Liver (tissue), 3 donors: Measurements from ENCODE around the gene PDLIM1.

Experiments
- CTCF ChIP-seq: fragments of 150-350 bp; IDR thresholded peaks from 2 replicates; pipeline ENCODE4 v1.5.1; 2017; ENCODE audit warnings: improper control_type of control experiment, low read depth, low read length; ENCODE audit not compliant: missing input control
- EGR1 ChIP-seq, 2 donors: IDR thresholded peaks; 2 replicates each; pipeline ENCODE4 v1.6.1; 2016 to 2018; ENCODE audit warnings: antibody characterized with exemption in 2 of 2, low read depth in 2 of 2
- GABPA ChIP-seq, 2 donors: IDR thresholded peaks in 1 of 2; conservative IDR thresholded peaks in 1 of 2; 2 replicates each; pipeline ENCODE4 v1.6.1; 2016; ENCODE audit warnings: antibody characterized with exemption in 2 of 2, mild to moderate bottlenecking in 1 of 2, moderate library complexity in 1 of 2
- MAX ChIP-seq: IDR thresholded peaks from 2 replicates; pipeline ENCODE4 v1.6.1; 2016; ENCODE audit warnings: antibody characterized with exemption
- REST ChIP-seq: IDR thresholded peaks from 2 replicates; pipeline ENCODE4 v1.6.1; 2016; ENCODE audit warnings: antibody characterized with exemption, mild to moderate bottlenecking
- TAF1 ChIP-seq: conservative IDR thresholded peaks from 2 replicates; pipeline ENCODE4 v1.6.1; 2016; ENCODE audit warnings: antibody characterized with exemption, mild to moderate bottlenecking
- TF ChIP-seq, protein P1 (sequence below): IDR thresholded peaks from 2 replicates; pipeline ENCODE4 v1.6.1; 2016; ENCODE audit warnings: antibody characterized with exemption
- TF ChIP-seq, protein P2 (sequence below): IDR thresholded peaks from 2 replicates; pipeline ENCODE4 v1.6.1; 2016; ENCODE audit warnings: antibody characterized with exemption
- donor health status: healthy.
- donor health status: healthy.

DNA sequence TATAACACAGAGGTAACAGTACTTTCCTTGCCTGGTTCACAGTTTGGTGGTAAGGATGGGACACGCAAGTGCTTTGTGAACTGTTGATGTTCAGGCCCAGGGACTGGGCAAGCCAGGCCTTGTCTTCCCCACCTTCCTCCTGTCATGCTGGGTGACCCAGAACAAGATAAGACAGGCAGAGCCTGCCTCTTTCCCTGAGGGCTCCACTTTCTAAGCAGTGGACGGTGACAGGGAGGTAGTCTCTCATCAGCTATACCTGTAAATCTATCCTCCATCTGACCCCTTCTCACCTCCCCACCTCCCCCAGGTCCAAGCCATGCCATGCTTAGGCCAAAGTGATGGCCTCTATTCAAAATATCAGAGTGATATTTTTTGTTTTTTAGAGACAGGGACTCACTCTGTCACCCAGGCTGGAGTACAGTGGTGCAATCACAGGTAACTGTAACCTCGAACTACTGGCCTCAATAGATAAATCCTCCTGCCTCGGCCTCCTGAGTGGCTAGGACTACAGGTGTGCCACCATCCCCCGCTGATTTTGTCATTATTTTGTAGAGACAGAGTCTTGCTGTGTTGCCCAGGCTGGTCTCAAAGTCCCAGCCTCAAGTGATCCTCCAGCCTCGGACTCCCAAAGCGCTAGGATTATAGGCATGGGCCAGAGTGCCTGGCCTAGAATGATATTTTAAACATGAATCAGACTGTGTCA is 42.8 kb downstream of the PDLIM1 start:
- no peak for TF ChIP-seq CTCF
- TF ChIP-seq, protein P1, sequence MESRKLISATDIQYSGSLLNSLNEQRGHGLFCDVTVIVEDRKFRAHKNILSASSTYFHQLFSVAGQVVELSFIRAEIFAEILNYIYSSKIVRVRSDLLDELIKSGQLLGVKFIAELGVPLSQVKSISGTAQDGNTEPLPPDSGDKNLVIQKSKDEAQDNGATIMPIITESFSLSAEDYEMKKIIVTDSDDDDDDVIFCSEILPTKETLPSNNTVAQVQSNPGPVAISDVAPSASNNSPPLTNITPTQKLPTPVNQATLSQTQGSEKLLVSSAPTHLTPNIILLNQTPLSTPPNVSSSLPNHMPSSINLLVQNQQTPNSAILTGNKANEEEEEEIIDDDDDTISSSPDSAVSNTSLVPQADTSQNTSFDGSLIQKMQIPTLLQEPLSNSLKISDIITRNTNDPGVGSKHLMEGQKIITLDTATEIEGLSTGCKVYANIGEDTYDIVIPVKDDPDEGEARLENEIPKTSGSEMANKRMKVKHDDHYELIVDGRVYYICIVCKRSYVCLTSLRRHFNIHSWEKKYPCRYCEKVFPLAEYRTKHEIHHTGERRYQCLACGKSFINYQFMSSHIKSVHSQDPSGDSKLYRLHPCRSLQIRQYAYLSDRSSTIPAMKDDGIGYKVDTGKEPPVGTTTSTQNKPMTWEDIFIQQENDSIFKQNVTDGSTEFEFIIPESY = no peak
- TF ChIP-seq TAF1 = no peak
- TF ChIP-seq, protein P2, sequence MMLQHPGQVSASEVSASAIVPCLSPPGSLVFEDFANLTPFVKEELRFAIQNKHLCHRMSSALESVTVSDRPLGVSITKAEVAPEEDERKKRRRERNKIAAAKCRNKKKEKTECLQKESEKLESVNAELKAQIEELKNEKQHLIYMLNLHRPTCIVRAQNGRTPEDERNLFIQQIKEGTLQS = no peak
- TF ChIP-seq MAX = no peak
- no peak for TF ChIP-seq REST
- no peak for TF ChIP-seq GABPA (IDR thresholded peaks at IDR 0.05 in 1 of 2, conservative IDR thresholded peaks at IDR 0.05 in 1 of 2)
- no peak for TF ChIP-seq EGR1 (IDR thresholded peaks at IDR 0.05; ENCODE audit: low read depth in 2 of 2)
